CD4-positive, alpha-beta T cell (primary cell): Measurements from ENCODE around the gene SMAP2. TPM values are rescaled to one million over a fixed set of nuclear protein-coding genes. Genes with fewer than 3 reads are reported as not detected.
A peak's percentile ranks its signal among the peaks of the same experiment; 100 is the strongest.

Source experiments
- ATAC-seq: fragments of 200-7000 bp; cut with Tn5 transposase; one replicate; pipeline ENCODE4 v1.10.0; 2022; ENCODE audit warnings: mild to moderate bottlenecking; ENCODE audit not compliant: poor library complexity
- CTCF ChIA-PET: fragments of 350-600 bp; sonication (Branson Sonifier 250); formaldehyde crosslinking; loops from one replicate; lab custom pipeline; 2021; ENCODE audit warnings: antibody characterized with exemption, inconsistent platforms; lab: Charles Lee
- POLR2A ChIA-PET: fragments of 350-600 bp; sonication (Branson Sonifier 250); formaldehyde crosslinking; loops from one replicate; lab custom pipeline; 2021; ENCODE audit warnings: antibody characterized with exemption, inconsistent platforms; lab: Charles Lee
- DNase-seq, 14 experiments: peaks; one replicate each; pipeline ENCODE4 v3.0.0-alpha.2; 2013 to 2020; ENCODE audit warnings: mixed read lengths in 2 of 14
- H3K27ac ChIP-seq, 2 donors: one replicate each; pipeline versions ENCODE4 v1.5.1 to v1.7.0; 2013; ENCODE audit warnings: low read length in 2 of 2, low read depth in 1 of 2, mild to moderate bottlenecking in 1 of 2
- H3K27me3 ChIP-seq, 2 experiments: 1 replicate in 1 of 2; 2 replicates in 1 of 2; pipeline versions ENCODE4 v1.6.1 to v1.7.0; 2013; ENCODE audit warnings: low read length in 2 of 2, control low read depth in 1 of 2, mild to moderate bottlenecking in 1 of 2, moderate library complexity in 1 of 2; ENCODE audit not compliant: insufficient read depth in 2 of 2, control insufficient read depth in 1 of 2
- H3K36me3 ChIP-seq: one replicate; pipeline ENCODE4 v1.6.1; 2013; ENCODE audit warnings: low read length, control low read depth; ENCODE audit not compliant: insufficient read depth
- H3K4me1 ChIP-seq: one replicate; pipeline ENCODE4 v1.6.1; 2013; ENCODE audit warnings: low read length, control low read depth; ENCODE audit not compliant: insufficient read depth
- H3K4me3 ChIP-seq: one replicate; pipeline ENCODE4 v1.5.1; 2013; ENCODE audit warnings: mild to moderate bottlenecking, low read length, moderate library complexity
- H3K9me3 ChIP-seq, 2 experiments: 1 replicate in 1 of 2; 2 replicates in 1 of 2; pipeline versions ENCODE4 v1.6.1 to v1.7.0; 2013; ENCODE audit warnings: low read length in 2 of 2, mild to moderate bottlenecking in 2 of 2, control low read depth in 1 of 2, moderate library complexity in 1 of 2; ENCODE audit not compliant: control insufficient read depth in 1 of 2, insufficient read depth in 1 of 2
- H3K27ac Mint-ChIP-seq: one replicate; pipeline ENCODE4 v1.8.0; 2020; ENCODE audit warnings: mixed read lengths
- H3K27me3 Mint-ChIP-seq: one replicate; pipeline ENCODE4 v1.8.0; 2021; ENCODE audit warnings: mixed read lengths
- H3K36me3 Mint-ChIP-seq: one replicate; pipeline ENCODE4 v1.8.0; 2021; ENCODE audit warnings: low read depth, mixed read lengths
- H3K4me1 Mint-ChIP-seq: one replicate; pipeline ENCODE4 v1.8.0; 2021; ENCODE audit warnings: low read depth, mixed read lengths
- H3K4me3 Mint-ChIP-seq: one replicate; pipeline ENCODE4 v1.8.0; 2020; ENCODE audit warnings: mild to moderate bottlenecking, mixed read lengths
- H3K9me3 Mint-ChIP-seq: one replicate; pipeline ENCODE4 v1.8.0; 2020; ENCODE audit warnings: mixed read lengths
- intact Hi-C, 2 experiments: fragments of 100-400 bp; cut with DNase I in 1 of 2; cut with micrococcal nuclease in 1 of 2; formaldehyde crosslinking; loops; one replicate each; pipeline versions ENCODE4 v1.15.1 to v1.9.0; 2023 to 2025; cut with DNase I, micrococcal nuclease
- total RNA-seq, 174 experiments: library from RNA in 2 of 174; stranded (reverse) in 2 of 174; gene quantifications; one replicate each; pipeline ENCODE4 v1.2.3 and lab custom pipeline; 2021 to 2026
- TF ChIP-seq, protein P1 (sequence below): fragments of 200-600 bp; IDR thresholded peaks from one replicate; pipeline ENCODE4 v1.8.0; 2022; ENCODE audit warnings: antibody characterized with exemption, mild to moderate bottlenecking

Gene SMAP2
- total RNA-seq, 2 experiments from 2014 or later: 214 to 216 TPM

GRCh38 chr1:40372658-40373322, 737 bp upstream of the SMAP2 start:
- Mint-ChIP-seq H3K27me3 (peaks cover 7% of the 10 kb centered on the region), H3K4me1 (peaks cover 52% of the 10 kb centered on the region), H3K4me3 (peak overlapping the region; percentile 96), H3K36me3 (peaks cover 45% of the 10 kb centered on the region), H3K27ac (peak overlapping the region; percentile 99), H3K9me3 (peaks cover 2% of the 10 kb centered on the region)
- peak overlapping the region; percentile 17 to 99 for H3K27ac ChIP-seq
- no peaks in the 10 kb centered on the region for H3K9me3 ChIP-seq
- intact Hi-C loops: loop anchor here (5.0 to 10.0 kb wide), 3 partner anchors 35 to 322 kb away; partner anchors contain the start of genes NFYC (in 1 of the 2) and ZMPSTE24 (in 1 of the 2)
- CTCF ChIA-PET: interaction anchor here (1.1 to 2.9 kb wide), 6 partner anchors 20 to 220 kb away, joined by 3 to 19 read pairs (median 6); no protein-coding TSS in a partner anchor
- peak overlapping the region; percentile 89 for H3K4me3 ChIP-seq
- H3K27me3 ChIP-seq: no peaks in the 10 kb centered on the region
- H3K36me3 ChIP-seq: peaks cover 16% of the 10 kb centered on the region
- POLR2A ChIA-PET: interaction anchor here (0.6 to 7.6 kb wide), 12 partner anchors 14 to 333 kb away, joined by 3 to 304 read pairs (median 14); partner anchors contain the start of genes CAP1, COL9A2, NFYC and ZMPSTE24
- H3K4me1 ChIP-seq: peaks cover 28% of the 10 kb centered on the region
- ATAC-seq (no peak), DNase-seq (no peak)
- TF ChIP-seq, protein P1, sequence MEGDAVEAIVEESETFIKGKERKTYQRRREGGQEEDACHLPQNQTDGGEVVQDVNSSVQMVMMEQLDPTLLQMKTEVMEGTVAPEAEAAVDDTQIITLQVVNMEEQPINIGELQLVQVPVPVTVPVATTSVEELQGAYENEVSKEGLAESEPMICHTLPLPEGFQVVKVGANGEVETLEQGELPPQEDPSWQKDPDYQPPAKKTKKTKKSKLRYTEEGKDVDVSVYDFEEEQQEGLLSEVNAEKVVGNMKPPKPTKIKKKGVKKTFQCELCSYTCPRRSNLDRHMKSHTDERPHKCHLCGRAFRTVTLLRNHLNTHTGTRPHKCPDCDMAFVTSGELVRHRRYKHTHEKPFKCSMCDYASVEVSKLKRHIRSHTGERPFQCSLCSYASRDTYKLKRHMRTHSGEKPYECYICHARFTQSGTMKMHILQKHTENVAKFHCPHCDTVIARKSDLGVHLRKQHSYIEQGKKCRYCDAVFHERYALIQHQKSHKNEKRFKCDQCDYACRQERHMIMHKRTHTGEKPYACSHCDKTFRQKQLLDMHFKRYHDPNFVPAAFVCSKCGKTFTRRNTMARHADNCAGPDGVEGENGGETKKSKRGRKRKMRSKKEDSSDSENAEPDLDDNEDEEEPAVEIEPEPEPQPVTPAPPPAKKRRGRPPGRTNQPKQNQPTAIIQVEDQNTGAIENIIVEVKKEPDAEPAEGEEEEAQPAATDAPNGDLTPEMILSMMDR: no peak

- peaks cover 2% of the 10 kb centered on the region for H3K9me3 Mint-ChIP-seq
- H3K27ac ChIP-seq: no peak overlapping the region
- no peak for ATAC-seq
- H3K4me1 Mint-ChIP-seq: peaks cover 83% of the 10 kb centered on the region
- H3K36me3 ChIP-seq: peaks cover 33% of the 10 kb centered on the region
- H3K27ac Mint-ChIP-seq: peak overlapping the region; percentile 96
- ChIA-PET POLR2A (interaction anchor here (0.7 to 7.6 kb wide), 3 partner anchors 9 to 27 kb away, joined by 3 to 304 read pairs (median 3); no protein-coding TSS in a partner anchor), CTCF (no interaction called here)
- peak overlapping the region; percentile 87 for H3K4me3 Mint-ChIP-seq
- TF ChIP-seq, protein P1: no peak
- peaks cover 63% of the 10 kb centered on the region for H3K4me1 ChIP-seq
- H3K27me3 ChIP-seq: no peaks in the 10 kb centered on the region
- no peak for DNase-seq
- peaks cover 79% of the 10 kb centered on the region for H3K36me3 Mint-ChIP-seq
- intact Hi-C loops: loop anchor here (1.0 to 10.0 kb wide), 3 partner anchors 8 to 317 kb away; partner anchors contain the start of genes NFYC (in 1 of the 2) and ZMPSTE24 (in 1 of the 2)
- H3K27me3 Mint-ChIP-seq: peaks cover 7% of the 10 kb centered on the region
- H3K9me3 ChIP-seq: no peaks in the 10 kb centered on the region
- H3K4me3 ChIP-seq: no peak overlapping the region
Measured at GRCh38 chr1:40377512-40377911, 4.0 kb downstream of the SMAP2 start.

DNA sequence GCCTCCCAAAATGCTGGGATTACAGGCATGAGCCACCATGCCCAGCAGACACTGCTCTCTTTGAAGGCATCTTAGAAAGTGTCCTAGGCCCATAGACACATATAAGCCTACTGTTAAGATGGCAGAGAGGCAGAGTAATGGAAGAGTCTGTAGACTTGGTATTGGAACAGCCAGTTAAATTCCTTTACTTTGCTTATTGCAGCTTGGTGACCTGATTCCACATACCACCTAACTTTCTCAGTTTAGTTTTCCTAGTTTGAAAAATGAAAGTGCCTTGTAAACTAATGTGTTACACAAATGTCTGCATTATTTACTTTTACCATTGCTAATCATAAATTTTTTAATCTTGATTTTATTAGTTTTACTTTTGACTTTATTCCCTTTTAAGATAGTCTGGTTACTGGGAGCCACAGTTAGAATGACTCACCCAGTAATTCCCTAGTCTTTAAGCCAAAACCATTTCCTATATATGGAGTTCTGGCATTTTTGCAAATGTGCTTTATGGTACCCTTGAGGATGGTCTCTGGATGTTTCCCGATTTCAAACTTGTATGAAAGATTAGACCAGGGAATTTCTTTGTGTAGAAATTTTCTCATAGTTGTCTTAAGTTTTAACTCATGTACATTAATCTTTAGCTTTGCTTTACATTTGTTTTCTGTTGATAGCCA, 6.4 kb downstream of the SMAP2 start:
- no peaks in the 10 kb centered on the region for H3K27me3 ChIP-seq
- Mint-ChIP-seq H3K36me3 (peaks cover 81% of the 10 kb centered on the region), H3K27ac (peak overlapping the region; percentile 96), H3K4me1 (peaks cover 88% of the 10 kb centered on the region), H3K9me3 (no peaks in the 10 kb centered on the region), H3K4me3 (peak overlapping the region; percentile 83), H3K27me3 (no peaks in the 10 kb centered on the region)
- DNase-seq (peak in 1 of 14 experiments; percentile 2), ATAC-seq (no peak)
- CTCF ChIA-PET: interaction anchor here (1.6 to 4.5 kb wide), 2 partner anchors 24 to 53 kb away, joined by 3 to 34 read pairs; no protein-coding TSS in a partner anchor
- no peak overlapping the region for H3K4me3 ChIP-seq
- POLR2A ChIA-PET: interaction anchor here (0.7 to 2.3 kb wide), 3 partner anchors 11 to 40 kb away, joined by 3 to 18 read pairs (median 9); no protein-coding TSS in a partner anchor
- TF ChIP-seq, protein P1: no peak
- H3K4me1 ChIP-seq: peaks cover 79% of the 10 kb centered on the region
- H3K9me3 ChIP-seq: no peaks in the 10 kb centered on the region
- H3K36me3 ChIP-seq: peaks cover 46% of the 10 kb centered on the region
- peak overlapping the region; percentile 92 to 95 for H3K27ac ChIP-seq
- intact Hi-C loops: loop anchor here (2.0 to 10.0 kb wide), 3 partner anchors 15 to 315 kb away; partner anchors contain the start of genes ZMPSTE24 (in 2 of the 2) and NFYC (in 1 of the 2)
